GM06990 (cell line): Measurements from ENCODE around the gene SEC16A.

Source experiments
- DNase-seq: peaks from one replicate; pipeline ENCODE4 v3.0.0-alpha.2; 2011; ENCODE audit not compliant: insufficient read length; ENCODE audit errors: extremely low read depth
- H3K27me3 ChIP-seq: replicated peaks from 2 replicates; pipeline ENCODE4 v1.6.0; 2011; ENCODE audit warnings: low read length; ENCODE audit not compliant: control insufficient read depth, insufficient read depth
- H3K36me3 ChIP-seq: 2 replicates; pipeline ENCODE4 v1.5.1; 2011; ENCODE audit warnings: low read length; ENCODE audit not compliant: control insufficient read depth, insufficient read depth
- H3K4me3 ChIP-seq: replicated peaks from 2 replicates; pipeline ENCODE4 v1.5.1; 2011; ENCODE audit warnings: low read depth, mild to moderate bottlenecking, control low read depth, low read length
- TF ChIP-seq, protein P1 (sequence below): IDR thresholded peaks from 2 replicates; pipeline ENCODE4 v1.5.1; 2011; ENCODE audit warnings: low read length, control low read depth, mild to moderate bottlenecking, inconsistent platforms; ENCODE audit not compliant: insufficient read depth, poor library complexity, severe bottlenecking

Gene SEC16A

DNA sequence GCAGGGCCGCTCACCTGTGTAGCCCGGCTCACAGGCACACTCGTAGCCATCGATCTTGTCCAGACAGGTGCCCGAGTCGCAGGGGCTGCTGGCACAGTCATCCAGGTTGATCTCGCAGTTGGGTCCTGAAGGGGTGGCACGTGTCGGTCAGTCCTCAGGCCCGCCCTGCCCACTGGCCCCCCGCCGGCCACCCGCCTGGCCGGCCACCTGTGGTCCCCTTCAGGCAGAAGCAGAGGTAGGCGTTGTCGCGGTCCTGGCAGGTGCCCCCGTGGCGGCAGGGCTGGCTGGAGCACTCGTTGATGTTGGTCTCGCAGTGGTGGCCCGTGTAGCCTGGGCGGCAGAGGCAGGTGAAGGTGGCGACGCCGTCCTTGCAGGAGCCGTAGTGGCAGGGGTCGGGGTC lies 32.4 kb upstream of the SEC16A start:
- TF ChIP-seq, protein P1, sequence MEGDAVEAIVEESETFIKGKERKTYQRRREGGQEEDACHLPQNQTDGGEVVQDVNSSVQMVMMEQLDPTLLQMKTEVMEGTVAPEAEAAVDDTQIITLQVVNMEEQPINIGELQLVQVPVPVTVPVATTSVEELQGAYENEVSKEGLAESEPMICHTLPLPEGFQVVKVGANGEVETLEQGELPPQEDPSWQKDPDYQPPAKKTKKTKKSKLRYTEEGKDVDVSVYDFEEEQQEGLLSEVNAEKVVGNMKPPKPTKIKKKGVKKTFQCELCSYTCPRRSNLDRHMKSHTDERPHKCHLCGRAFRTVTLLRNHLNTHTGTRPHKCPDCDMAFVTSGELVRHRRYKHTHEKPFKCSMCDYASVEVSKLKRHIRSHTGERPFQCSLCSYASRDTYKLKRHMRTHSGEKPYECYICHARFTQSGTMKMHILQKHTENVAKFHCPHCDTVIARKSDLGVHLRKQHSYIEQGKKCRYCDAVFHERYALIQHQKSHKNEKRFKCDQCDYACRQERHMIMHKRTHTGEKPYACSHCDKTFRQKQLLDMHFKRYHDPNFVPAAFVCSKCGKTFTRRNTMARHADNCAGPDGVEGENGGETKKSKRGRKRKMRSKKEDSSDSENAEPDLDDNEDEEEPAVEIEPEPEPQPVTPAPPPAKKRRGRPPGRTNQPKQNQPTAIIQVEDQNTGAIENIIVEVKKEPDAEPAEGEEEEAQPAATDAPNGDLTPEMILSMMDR = no peak
- no peak overlapping the region for H3K4me3 ChIP-seq
- H3K36me3 ChIP-seq = peaks cover 56% of the 10 kb centered on the region
- no peak for DNase-seq
- no peaks in the 10 kb centered on the region for H3K27me3 ChIP-seq

DNA sequence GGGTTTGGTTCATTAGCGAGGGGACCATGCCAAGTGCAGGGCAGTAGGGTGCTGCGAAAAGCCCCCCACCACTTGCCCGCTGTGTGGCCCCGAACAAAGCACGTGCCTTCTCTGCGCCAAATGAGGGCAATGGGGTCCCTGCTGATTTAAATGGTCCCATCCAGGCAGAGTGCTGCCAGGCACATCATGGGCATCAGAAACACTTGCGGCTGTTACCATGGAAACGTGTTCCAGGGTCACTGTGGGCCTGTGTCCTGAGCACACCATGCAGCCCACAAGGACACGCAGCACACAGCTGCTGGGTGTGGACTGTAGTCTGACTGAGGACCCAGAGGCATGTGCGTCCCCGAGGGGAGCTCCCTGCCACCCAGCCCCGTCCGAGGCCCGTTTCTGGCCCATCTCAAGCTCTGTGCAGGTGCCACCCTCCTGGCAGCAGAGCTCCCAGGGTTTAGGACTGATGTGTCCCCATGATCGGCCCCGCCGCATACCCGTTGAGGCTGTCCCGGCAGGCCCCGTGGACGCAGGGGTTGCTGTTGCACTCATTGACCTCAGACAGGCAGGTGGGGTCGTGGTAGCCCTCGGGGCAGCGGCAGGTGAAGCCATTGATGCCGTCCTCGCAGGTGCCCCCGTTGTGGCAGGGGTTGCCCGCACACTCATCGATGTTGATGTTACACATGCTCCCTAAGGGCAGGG lies 31.3 kb upstream of the SEC16A start:
- TF ChIP-seq, protein P1 = no peak
- no peaks in the 10 kb centered on the region for H3K27me3 ChIP-seq
- DNase-seq = no peak
- H3K4me3 ChIP-seq = no peak overlapping the region
- H3K36me3 ChIP-seq = peaks cover 66% of the 10 kb centered on the region

DNA sequence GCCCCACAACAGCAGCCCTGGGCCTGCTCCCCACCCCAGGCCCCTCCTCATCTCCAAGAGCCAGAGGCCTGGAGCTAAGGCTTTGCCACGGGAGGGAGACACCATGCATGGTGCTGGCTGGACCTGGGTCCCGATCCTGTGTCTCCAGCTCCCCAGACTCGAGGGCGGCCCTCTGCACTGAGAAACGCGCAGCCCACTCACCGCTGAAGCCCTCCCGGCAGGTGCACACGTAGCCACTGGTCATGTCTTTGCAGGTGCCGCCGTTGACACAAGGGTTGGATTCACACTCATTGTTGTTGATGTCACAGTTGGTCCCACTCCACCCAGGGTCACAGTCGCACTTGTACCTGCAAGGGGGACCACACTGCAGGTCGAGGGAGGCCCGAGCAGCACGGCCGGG lies 30.4 kb upstream of the SEC16A start:
- no peak overlapping the region for H3K4me3 ChIP-seq
- no peaks in the 10 kb centered on the region for H3K27me3 ChIP-seq
- H3K36me3 ChIP-seq = peaks cover 67% of the 10 kb centered on the region
- TF ChIP-seq, protein P1 = no peak
- no peak for DNase-seq

DNA sequence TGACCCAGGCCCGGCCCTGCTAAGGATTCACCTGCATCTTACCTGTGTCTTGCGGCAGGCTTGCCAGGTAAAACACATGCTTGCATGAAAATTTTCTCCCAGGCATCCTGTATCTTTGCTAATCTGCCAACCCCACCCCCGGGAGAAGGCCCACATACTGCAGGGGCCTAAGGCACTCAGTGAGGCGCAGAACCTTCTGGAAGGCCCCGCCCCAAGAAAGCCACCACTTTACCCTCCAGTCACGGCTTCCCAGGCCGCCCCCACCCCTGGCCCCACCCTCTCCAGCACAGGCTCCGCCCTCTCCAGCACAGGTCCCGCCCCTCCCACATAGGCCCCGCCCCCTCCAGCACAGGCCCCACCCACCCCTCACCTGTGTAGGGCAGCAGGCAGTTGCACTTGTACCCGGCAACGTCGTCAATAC lies 29.8 kb upstream of the SEC16A start:
- Histone ChIP-seq H3K36me3 (peaks cover 69% of the 10 kb centered on the region), H3K27me3 (no peaks in the 10 kb centered on the region), H3K4me3 (no peak overlapping the region)
- TF ChIP-seq, protein P1 = no peak
- no peak for DNase-seq

DNA sequence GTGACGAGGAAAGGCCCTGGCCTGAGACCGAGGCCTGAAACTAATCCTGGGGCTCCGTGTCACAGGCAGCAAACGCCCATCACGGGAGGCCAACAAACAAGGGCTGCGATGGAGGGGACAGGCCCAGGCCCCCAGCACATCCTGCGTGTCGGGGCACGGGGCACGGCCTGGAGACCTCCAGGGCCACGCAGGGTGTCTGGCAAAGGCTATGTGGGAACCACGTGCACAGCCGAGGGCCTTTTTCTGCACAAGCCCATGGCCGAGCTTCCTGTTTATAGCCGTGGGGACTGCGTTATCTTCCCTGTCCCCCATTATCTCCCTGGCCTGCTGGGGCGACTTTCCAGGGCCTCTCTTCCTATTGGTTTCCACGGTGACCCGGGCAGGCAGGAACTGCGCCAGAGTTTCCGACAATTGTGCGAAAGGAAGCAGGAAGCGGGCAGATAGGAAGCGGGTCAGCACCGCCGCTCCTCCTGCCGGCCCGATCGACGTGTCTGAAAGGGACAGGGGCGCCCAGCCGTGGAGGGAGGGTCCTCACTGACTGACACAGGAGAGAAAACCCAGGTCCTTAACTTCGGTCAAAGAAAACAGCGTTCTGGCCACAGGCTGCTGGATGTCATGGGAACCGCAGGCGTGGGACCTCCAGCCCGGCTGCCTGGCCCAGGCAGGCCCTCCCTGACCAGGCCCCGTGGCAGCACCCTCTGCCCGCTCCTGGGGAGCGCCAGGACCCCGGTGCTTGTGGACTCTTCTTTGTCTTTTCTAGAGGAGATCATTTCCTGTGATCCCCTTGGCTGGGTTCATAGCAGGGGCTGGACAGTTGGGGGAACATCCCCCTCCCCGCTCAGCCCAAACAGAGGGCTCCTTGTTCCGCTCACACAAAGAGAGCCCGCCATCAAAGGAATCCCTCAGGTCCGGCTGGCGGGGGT lies 29.1 kb upstream of the SEC16A start:
- Histone ChIP-seq H3K36me3 (peaks cover 72% of the 10 kb centered on the region), H3K4me3 (no peak overlapping the region), H3K27me3 (no peaks in the 10 kb centered on the region)
- TF ChIP-seq, protein P1 = no peak
- DNase-seq = no peak
